ENCODE results near the gene SCRN2. TPM values are rescaled to one million over a fixed set of nuclear protein-coding genes. Genes with fewer than 3 reads are reported as not detected.

The SCRN2 gene
- polyA plus RNA-seq, 4 donors, result 48.7 to 82.3 (median 56.0) TPM

Other genes with a start within 250 kb of the SCRN2 start
- gene KPNB1, start 191.4 kb downstream of the SCRN2 start, polyA plus RNA-seq (ENCODE audit: insufficient read length in 4 of 4), result 100 to 1,000 TPM; 220 to 256 (median 244) TPM
- gene TBKBP1, start 147.1 kb downstream of the SCRN2 start, polyA plus RNA-seq (ENCODE audit: insufficient read length in 4 of 4), result 10 to 100 TPM; 22.3 to 36.7 (median 30.5) TPM
- under 1 TPM; 0.03 to 0.21 (median 0.13) TPM for gene TBX21, start 108.0 kb downstream of the SCRN2 start, polyA plus RNA-seq (ENCODE audit: insufficient read length in 4 of 4)
- gene OSBPL7, start 19.5 kb downstream of the SCRN2 start, polyA plus RNA-seq (ENCODE audit: insufficient read length in 4 of 4), result 10 to 100 TPM; 10.9 to 17.3 (median 14.0) TPM
- gene MRPL10, start 9.7 kb downstream of the SCRN2 start, polyA plus RNA-seq (ENCODE audit: insufficient read length in 4 of 4), result 10 to 100 TPM; 52.1 to 55.6 (median 53.4) TPM
- gene LRRC46, start 9.6 kb downstream of the SCRN2 start, polyA plus RNA-seq (ENCODE audit: insufficient read length in 4 of 4), result 1 to 10 TPM; 1.7 to 3.7 (median 2.7) TPM
- 1 to 10 TPM; 2.3 to 3.8 (median 3.0) TPM for gene SP6, start 9.9 kb upstream of the SCRN2 start, polyA plus RNA-seq (ENCODE audit: insufficient read length in 4 of 4)
- 10 to 100 TPM; 21.6 to 26.2 (median 24.3) TPM for gene SP2, start 55.0 kb upstream of the SCRN2 start, polyA plus RNA-seq (ENCODE audit: insufficient read length in 4 of 4)
- gene PNPO, start 100.3 kb upstream of the SCRN2 start, polyA plus RNA-seq (ENCODE audit: insufficient read length in 4 of 4), result 10 to 100 TPM; 21.0 to 22.6 (median 21.6) TPM
- 10 to 100 TPM; 15.8 to 26.7 (median 23.0) TPM for gene PRR15L, start 116.6 kb upstream of the SCRN2 start, polyA plus RNA-seq (ENCODE audit: insufficient read length in 4 of 4)
- gene CDK5RAP3, start 129.8 kb upstream of the SCRN2 start, polyA plus RNA-seq (ENCODE audit: insufficient read length in 4 of 4), result 100 to 1,000 TPM; 120 to 197 (median 146) TPM
- gene COPZ2, start 196.5 kb upstream of the SCRN2 start, polyA plus RNA-seq (ENCODE audit: insufficient read length in 4 of 4), result 10 to 100 TPM; 13.7 to 24.0 (median 20.6) TPM
- 100 to 1,000 TPM; 205 to 268 (median 232) TPM for gene NFE2L1, start 207.1 kb upstream of the SCRN2 start, polyA plus RNA-seq (ENCODE audit: insufficient read length in 4 of 4)

All from left renal cortex interstitium (tissue), 4 donors.